ENCODE data around the gene ALDH1A3.
"Not testable (repeated sequence)": the region's sequence is repeated elsewhere in the genome, so short reads cannot be mapped to it uniquely, and the experiment has no call there.

Gene ALDH1A3

DNA sequence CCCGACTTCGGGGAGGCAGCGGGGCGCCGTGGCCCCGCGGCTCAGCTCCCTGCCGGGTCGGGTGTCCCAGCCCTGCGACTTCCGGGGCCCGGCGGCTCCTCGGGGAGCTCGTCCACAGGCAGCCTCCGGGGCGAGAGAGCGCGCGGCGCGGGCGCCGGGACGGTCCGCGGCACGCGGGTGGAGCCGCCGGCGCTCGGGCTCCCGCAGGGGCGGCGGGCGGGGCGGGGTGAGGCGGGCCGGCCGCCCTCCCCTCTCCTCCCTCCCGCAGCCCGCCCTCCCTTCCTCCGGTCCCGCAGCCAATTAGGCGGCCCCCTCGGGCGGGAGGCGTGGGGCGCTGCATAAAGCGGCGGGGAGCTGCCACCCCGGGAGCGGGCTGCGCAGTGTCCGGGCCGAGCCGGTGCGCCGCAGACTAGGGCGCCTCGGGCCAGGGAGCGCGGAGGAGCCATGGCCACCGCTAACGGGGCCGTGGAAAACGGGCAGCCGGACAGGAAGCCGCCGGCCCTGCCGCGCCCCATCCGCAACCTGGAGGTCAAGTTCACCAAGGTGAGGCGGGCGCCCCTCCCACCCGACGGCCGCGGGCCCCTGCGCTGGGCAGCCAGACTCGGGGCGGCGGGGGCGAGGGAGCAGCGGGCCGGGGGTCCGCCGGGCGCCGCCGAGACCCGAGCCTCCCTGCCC, at the start of gene ALDH1A3:
ALDH1A3 (plus strand) TSS at position 368 of the 675 bp plus-strand sequence; CDS start at position 445, 77 bp downstream.
- DNase-seq (ENCODE audit: low spot score), result peak; percentile 82

GRCh38 chr15:100831467-100831866, 48.2 kb upstream of the ALDH1A3 start:
- DNase-seq (ENCODE audit: low spot score), result peak; percentile 32

DNA sequence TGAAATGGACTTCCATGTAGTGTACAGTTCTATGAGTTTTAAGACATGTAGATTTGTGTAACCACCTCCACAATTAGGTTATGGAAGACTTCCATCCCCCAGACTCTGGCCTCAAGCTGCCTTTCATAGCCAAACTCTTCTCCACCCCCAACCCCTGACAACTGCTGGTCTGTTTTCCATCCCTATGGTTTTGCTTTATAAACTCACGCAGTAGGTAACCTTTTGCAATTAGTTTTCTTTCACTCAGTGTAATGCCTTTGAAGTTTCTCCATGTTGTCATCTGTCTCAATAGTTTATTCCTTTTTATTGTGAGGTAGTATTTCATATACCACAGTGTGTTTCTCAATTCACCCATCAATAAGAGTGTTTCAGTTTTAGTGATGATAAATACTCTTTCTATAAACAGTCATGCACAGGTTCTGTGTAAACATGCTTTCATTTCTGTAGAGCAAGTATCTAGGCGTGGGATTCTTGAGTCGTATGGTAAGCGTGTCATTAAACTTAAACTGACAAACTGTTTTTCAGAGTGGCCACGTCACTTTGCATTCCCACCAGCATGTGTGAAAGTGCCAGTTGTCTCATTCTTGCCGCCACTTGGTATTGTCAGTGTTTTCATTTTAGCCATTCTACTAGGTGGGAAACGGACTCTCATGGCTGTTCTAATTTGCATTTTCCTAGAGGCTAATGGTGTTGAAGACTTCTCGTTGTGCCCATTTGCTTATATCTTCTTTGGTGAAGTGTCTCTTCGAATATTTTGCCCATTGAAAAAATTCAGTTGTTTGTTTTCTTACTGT, 47.3 kb upstream of the ALDH1A3 start:
- no peak for DNase-seq (ENCODE audit: low spot score)

DNA sequence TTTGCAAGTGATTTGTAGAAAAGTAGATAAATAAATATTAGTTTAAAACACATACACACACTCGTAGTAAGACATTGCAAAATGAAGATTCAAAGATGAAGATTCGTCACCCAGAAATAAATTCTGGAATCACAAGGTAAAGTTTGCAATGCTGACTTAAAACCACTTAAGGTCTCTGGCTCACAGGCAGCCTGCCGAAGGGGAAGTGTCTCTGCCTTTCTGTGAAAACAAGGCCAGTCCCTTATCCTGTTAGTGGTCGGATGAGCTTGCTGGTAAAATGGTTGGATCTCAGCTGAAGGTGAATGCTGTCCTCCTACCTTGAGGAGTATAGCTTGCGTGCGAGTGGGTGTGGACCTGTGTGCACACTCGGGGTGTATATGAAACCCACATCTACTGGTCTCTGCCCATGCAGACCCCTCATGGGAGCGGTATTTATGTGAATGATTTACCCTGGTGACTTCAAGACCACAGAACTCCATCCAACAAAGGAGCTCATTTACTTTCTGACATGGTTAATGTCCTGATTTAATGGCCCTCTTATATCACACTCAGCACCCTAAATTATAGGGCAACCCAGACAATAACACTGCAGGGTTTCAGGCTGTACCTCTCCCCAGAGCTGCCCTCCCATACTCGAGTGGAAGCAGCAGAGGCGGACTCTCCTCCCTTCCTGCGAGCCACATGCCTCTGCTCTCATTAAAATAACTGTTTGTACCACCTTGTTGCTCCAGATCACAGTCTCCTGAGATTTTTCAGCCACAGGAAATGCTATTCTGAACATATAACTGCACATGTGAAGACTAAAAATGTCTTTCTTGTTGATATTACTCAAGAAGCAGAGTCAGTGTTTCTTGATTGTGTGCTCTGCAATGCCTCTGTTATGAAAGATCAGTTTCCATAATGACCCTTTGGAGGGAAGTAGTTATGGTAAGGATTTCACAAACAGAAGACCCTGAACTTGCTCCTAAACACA, 45.9 kb upstream of the ALDH1A3 start:
- no peak for DNase-seq (ENCODE audit: low spot score)

DNA sequence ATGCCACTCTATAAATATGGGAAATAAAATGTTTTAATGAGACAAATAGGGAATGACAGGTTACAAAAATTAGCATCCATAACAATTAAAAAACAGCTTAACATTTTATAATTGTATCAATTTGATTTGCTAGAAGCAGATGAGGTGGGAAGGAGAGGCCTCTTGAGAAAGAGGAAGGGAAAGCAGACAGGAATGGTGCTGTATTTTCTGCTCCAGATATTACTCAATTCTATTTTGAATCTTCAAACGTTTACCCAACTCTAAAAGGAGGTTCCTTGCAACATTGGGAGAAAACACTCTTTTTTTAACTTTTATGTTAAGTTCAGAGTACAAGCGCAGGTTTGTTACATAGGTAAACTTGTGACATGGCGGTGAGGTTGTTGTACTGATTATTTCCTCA, 44.9 kb upstream of the ALDH1A3 start:
- DNase-seq (ENCODE audit: low spot score), result no peak

DNA sequence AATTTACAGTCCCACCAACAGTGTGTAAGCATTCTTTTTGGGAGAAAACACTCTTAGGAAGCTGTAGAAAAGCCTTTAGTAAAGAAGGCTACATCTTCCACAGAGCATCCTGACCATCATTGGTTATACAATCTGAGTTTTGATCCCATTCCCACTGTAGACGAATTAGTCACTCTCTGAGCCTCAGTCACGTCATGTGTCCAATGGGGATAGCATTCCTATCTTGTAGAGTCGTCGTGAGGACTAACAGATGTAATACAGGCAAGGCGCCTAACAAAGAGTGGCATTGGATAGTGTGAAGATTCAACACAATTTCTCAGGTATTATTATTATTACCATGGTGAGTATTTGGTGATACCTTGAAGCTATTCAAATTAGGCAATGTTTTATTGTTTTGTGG, 44.0 kb upstream of the ALDH1A3 start:
- no peak for DNase-seq (ENCODE audit: low spot score)

DNA sequence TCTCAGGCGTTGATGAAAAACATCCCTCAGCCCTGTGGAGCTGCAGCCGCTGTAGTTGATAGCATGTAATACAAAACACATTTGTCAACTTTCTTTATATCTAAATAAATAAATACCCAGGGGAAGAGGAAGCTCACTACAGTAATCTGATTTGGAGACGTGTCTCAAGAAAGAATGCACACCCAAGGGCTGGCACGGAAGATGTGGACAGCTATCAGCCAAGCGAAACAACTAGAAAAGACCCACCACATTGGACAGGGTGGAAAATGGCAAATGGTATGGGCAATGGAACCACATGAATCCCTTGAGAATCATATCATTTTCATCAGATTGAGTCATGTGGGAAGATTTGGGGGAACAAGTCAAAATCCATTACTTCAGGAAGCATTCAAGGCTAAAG, 43.1 kb upstream of the ALDH1A3 start:
- no peak for DNase-seq (ENCODE audit: low spot score)

GRCh38 chr15:100841426-100841825, 38.2 kb upstream of the ALDH1A3 start:
- DNase-seq (ENCODE audit: low spot score), result no peak

- no peak for DNase-seq (ENCODE audit: low spot score)
Observed at GRCh38 chr15:100842756-100843730, 36.6 kb upstream of the ALDH1A3 start.

DNA sequence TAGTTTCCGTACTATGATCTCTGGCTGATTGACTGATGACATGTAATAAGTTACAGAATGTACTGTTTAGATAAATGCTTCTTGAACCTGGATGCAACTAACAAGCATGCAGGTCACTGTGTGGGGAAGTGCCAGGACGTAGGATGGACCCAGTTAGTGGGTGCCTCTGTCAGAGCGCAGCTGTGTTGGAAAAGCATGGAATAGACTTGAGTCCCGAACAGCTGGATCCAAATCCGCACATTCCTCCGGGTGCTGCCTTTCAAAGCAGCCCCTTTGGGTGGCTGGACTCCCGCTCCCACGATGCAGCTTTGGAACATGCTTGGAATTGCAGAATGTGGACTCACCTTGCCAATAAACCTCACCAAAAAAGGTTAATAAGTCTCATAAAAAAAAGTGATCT, 35.5 kb upstream of the ALDH1A3 start:
- DNase-seq (ENCODE audit: low spot score), result no peak

GRCh38 chr15:100844778-100845177, 34.9 kb upstream of the ALDH1A3 start:
- DNase-seq (ENCODE audit: low spot score), result no peak

DNA sequence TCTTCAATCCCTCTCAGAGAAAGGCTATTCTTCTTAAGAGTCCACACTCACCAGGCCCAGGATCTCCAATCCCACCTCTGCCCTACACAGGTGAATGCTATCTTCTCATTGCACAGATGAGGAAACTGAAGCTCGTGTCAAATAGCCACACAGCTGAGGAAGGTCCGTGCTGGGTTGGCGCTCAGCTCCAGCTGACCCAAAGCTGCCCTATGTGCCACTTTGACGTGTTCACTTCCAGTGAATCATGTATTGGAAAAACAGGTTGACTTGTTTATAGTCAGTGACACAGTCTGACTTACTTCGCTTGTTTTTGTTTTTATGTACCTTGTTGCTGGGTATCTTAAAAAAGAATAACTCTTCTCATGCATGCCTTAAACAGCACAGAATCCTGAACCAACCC, 32.4 kb upstream of the ALDH1A3 start:
- DNase-seq (ENCODE audit: low spot score), result no peak

- DNase-seq (ENCODE audit: low spot score), result peak; percentile 45
Observed at GRCh38 chr15:100849021-100849854, 30.4 kb upstream of the ALDH1A3 start.

DNA sequence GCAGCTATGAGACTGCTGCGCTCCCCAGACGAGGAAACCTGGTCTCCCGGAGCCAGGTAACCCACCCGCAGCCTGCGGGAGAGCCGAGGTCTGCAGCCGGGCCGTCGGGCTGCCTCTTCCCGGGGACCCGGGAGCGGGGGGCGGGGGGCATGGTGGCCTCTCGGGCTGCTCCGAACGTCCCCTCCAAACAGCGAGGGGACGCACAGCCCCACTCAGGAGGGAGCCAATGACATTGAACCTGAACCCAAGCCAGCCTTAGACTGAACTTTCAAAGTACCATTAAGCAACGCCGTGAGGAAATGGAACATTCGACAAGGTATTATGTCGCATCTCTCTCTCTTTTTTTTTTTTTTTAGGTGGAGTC, 29.8 kb upstream of the ALDH1A3 start:
- no peak for DNase-seq (ENCODE audit: low spot score)

DNA sequence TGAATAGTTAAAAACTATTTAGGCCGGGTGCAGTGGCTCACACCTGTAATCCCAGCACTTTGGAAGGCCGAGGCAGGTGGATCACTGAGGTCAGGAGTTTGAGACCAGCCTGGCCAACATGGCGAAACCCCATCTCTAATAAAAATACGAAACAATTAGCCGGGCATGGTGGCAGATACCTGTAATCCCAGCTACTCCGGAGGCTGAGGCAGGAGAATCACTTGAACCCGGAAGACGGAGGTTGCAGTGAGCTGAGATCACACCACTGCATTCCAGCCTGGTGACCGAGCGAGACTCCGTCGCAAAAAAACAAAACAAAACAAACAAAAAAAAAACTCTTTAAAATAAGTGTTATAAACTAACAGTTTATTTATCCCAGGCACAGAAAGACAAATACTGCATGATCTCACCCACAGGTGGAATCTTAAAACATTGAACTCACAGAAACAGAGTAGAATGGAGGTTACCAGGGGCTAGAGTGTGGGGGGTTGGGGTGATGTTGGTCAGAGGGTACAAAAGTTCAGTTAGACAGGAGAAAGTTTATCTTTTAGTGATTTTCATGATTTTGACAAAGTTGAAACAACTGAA, 28.1 kb upstream of the ALDH1A3 start:
- DNase-seq (ENCODE audit: low spot score), result not testable (repeated sequence)

GRCh38 chr15:100852630-100853029, 27.0 kb upstream of the ALDH1A3 start:
- no peak for DNase-seq (ENCODE audit: low spot score)

DNA sequence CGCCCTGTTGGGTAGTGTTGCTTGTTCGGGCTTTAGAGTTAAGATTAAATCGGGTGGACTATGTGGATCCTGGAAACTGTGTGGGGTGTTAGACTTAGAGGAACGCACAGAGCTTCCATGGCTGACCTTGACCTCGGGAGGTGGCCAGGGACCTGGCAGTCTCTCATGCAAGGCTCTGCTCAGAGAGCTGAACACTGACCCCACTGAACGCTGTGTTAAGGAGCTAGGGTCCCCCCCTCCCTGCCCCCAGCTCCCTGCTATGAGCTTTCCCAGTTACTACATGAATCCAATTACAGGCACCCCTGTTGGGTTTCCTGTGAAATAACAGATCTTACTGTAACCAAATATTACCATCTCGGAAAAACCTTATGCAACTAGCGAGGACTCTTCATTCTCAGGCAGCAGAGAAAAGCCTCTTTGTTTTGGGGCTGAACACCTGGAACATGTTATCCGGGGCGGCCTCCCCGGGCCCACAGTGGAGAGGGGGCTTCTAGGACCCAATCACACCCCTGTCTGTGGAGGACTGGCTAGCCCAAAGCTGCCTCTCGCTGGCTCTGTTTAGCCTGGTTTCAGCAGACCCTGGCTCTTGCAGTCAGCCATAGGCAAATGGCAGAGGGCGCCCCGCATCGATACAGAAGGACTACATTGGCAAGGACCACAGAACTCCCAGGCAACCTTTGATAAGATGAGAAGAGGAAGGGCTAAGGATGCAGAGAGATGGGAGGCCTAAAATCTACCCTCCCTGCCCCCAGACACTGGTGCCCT, 25.8 kb upstream of the ALDH1A3 start:
- no peak for DNase-seq (ENCODE audit: low spot score)

DNA sequence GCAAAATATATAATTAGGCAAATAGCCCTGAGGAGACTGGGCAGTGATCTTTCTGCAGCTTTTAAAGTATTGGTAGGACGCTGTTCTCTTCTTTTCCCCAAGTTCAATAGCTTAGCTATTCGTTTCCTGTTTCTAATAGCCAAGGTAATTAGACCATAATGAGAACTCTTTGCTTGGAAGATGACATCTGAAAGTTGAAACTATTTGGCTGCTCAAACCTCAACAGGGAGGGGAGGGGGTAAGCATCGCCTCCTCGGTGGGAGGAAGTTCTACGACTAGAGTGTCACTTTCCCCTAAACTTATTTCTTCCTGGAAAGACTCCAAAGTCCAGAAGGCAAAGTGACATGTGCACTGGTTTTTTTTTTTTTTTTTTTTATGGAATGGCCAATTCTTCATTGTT, 22.8 kb upstream of the ALDH1A3 start:
- DNase-seq (ENCODE audit: low spot score), result no peak

GRCh38 chr15:100858294-100858693, 21.3 kb upstream of the ALDH1A3 start:
- DNase-seq (ENCODE audit: low spot score), result no peak

Data from kidney tubule cell (primary cell).